ENCODE results near the gene THEM5. TPM values are rescaled to one million over a fixed set of nuclear protein-coding genes. Genes with fewer than 3 reads are reported as not detected.

Gene THEM5
- total RNA-seq, 1 experiment from 2014 or later = not detected

GRCh38 chr1:151827853-151828252, 25.7 kb downstream of the THEM5 start:
- TF ChIP-seq CTCF (conservative IDR thresholded peaks at IDR 0.05; ENCODE audit: low read depth, low read length) (no peak), EZH2phosphoT487 (IDR thresholded peaks at IDR 0.05; ENCODE audit: borderline replicate concordance, low read length) (no peak)
- Histone ChIP-seq H3K9ac (ENCODE audit: low read length) (no peak overlapping the region), H3F3A (ENCODE audit: low read length, unreplicated experiment) (no peaks in the 10 kb centered on the region), H3K27ac (ENCODE audit: low read length) (no peak overlapping the region), H3K9me2 (replicated peaks; ENCODE audit: low read length) (no peaks in the 10 kb centered on the region), H3K9me3 (ENCODE audit: low read length) (no peaks in the 10 kb centered on the region), H3K79me2 (ENCODE audit: low read length) (no peaks in the 10 kb centered on the region), H3K4me1 (ENCODE audit: insufficient read depth, low read length) (peaks cover 8% of the 10 kb centered on the region; the same call in 1 of the 2 replicates), H2AFZ (ENCODE audit: low read length) (no peak overlapping the region), H3K4me3 (ENCODE audit: low read length) (no peak overlapping the region), H3K27me3 (ENCODE audit: low read length) (no peaks in the 10 kb centered on the region), H3K4me2 (ENCODE audit: low read length) (no peak overlapping the region), H3K36me3 (ENCODE audit: low read depth, low read length) (no peaks in the 10 kb centered on the region), H4K20me1 (ENCODE audit: low read length) (no peaks in the 10 kb centered on the region)
- DNase-seq (no peak), ATAC-seq (no peak)
- no TSS peak for BruUV-seq (replicated peaks)
- intact Hi-C loops (cut with micrococcal nuclease) = no loop called here
- ChIA-PET CTCF (no interaction called here), POLR2A (ENCODE audit: unreplicated experiment) (no interaction called here)

- Histone ChIP-seq H3K9me2 (replicated peaks; ENCODE audit: low read length) (no peaks in the 10 kb centered on the region), H3K4me2 (ENCODE audit: low read length) (no peak overlapping the region), H3K36me3 (ENCODE audit: low read depth, low read length) (no peaks in the 10 kb centered on the region), H4K20me1 (ENCODE audit: low read length) (no peaks in the 10 kb centered on the region), H3K9ac (ENCODE audit: low read length) (no peak overlapping the region), H3K4me3 (ENCODE audit: low read length) (no peak overlapping the region), H3K27me3 (ENCODE audit: low read length) (no peaks in the 10 kb centered on the region), H2AFZ (ENCODE audit: low read length) (no peak overlapping the region), H3K79me2 (ENCODE audit: low read length) (no peaks in the 10 kb centered on the region), H3K9me3 (ENCODE audit: low read length) (no peaks in the 10 kb centered on the region), H3F3A (ENCODE audit: low read length, unreplicated experiment) (no peaks in the 10 kb centered on the region), H3K4me1 (ENCODE audit: insufficient read depth, low read length) (no peaks in the 10 kb centered on the region; the same call in 1 of the 2 replicates), H3K27ac (ENCODE audit: low read length) (no peak overlapping the region)
- intact Hi-C loops (cut with micrococcal nuclease) = no loop called here
- BruUV-seq (replicated peaks) = no TSS peak
- TF ChIP-seq CTCF (conservative IDR thresholded peaks at IDR 0.05; ENCODE audit: low read depth, low read length) (no peak), EZH2 (IDR thresholded peaks at IDR 0.05; ENCODE audit: low read length, unreplicated experiment) (no peak), EZH2phosphoT487 (IDR thresholded peaks at IDR 0.05; ENCODE audit: borderline replicate concordance, low read length) (no peak)
- DNase-seq (no peak), ATAC-seq (no peak)
- ChIA-PET CTCF (no interaction called here), POLR2A (ENCODE audit: unreplicated experiment) (no interaction called here)
Observed at GRCh38 chr1:151825751-151826660, 27.5 kb downstream of the THEM5 start.

- Histone ChIP-seq H3K4me3 (ENCODE audit: low read length) (no peak overlapping the region), H3K9me2 (replicated peaks; ENCODE audit: low read length) (no peaks in the 10 kb centered on the region), H3K9me3 (ENCODE audit: low read length) (no peaks in the 10 kb centered on the region), H3K36me3 (ENCODE audit: low read depth, low read length) (no peaks in the 10 kb centered on the region), H3K9ac (ENCODE audit: low read length) (no peak overlapping the region), H3K4me2 (ENCODE audit: low read length) (no peak overlapping the region), H3F3A (ENCODE audit: low read length, unreplicated experiment) (no peaks in the 10 kb centered on the region), H4K20me1 (ENCODE audit: low read length) (no peaks in the 10 kb centered on the region), H3K27ac (ENCODE audit: low read length) (no peak overlapping the region), H3K27me3 (ENCODE audit: low read length) (no peaks in the 10 kb centered on the region), H3K4me1 (ENCODE audit: insufficient read depth, low read length) (peaks cover 4% of the 10 kb centered on the region; the same call in 1 of the 2 replicates), H3K79me2 (ENCODE audit: low read length) (no peaks in the 10 kb centered on the region), H2AFZ (ENCODE audit: low read length) (no peak overlapping the region)
- POLR2A ChIA-PET (ENCODE audit: unreplicated experiment) = no interaction called here
- DNase-seq (no peak), ATAC-seq (no peak)
- no TSS peak for BruUV-seq (replicated peaks)
- intact Hi-C loops (cut with micrococcal nuclease) = no loop called here
- no peak for TF ChIP-seq EZH2 (IDR thresholded peaks at IDR 0.05; ENCODE audit: low read length, unreplicated experiment)
- TF ChIP-seq EZH2phosphoT487 (IDR thresholded peaks at IDR 0.05; ENCODE audit: borderline replicate concordance, low read length) = no peak
- TF ChIP-seq CTCF (conservative IDR thresholded peaks at IDR 0.05; ENCODE audit: low read depth, low read length) = no peak
- CTCF ChIA-PET = no interaction called here
Observed at GRCh38 chr1:151825204-151825603, 28.3 kb downstream of the THEM5 start.

Measured in PC-3 (cell line).